ENCODE results near the gene GGCT.
"Not testable (repeated sequence)": the region's sequence is repeated elsewhere in the genome, so short reads cannot be mapped to it uniquely, and the experiment has no call there.

GGCT gene, protein sequence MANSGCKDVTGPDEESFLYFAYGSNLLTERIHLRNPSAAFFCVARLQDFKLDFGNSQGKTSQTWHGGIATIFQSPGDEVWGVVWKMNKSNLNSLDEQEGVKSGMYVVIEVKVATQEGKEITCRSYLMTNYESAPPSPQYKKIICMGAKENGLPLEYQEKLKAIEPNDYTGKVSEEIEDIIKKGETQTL

DNA sequence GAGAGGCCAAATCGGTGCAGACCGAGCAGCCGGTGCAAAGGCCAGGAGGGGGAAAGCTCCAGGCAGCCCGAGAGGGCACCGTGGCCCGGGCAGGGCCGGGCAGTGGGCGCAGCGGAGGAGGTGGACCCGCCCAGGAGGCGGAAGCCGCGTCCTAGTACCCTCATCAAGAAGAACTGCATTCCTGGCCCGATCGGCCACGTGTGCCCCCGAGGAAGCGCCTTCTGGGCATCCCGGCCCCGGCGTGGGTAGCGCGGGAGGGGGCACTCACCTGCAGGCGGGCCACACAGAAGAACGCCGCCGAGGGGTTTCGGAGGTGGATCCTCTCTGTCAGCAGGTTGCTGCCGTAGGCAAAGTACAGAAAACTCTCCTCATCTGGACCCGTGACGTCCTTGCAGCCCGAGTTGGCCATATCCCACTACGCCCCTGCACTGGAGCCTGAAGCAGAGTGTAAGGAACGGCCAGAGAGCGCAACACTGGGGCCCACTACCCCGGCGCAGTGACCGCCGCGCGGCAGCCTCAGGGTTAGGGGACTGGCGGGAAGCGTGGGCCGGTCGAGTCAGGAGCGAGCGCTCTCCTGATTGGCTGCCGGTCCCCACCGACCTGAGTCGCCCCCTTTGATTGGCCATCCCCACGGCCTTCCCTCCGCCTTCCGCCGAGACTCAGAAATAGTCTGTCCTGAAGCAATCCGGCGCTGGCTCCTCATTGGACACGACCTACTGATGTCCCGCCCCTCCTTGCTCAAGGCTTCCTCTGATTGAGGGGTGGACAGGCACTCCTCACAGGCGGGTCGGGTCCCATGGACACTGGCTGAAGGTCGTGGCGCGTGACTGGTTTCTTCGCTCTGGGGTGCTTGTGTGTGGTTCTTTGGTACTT, at the start of gene GGCT:
GGCT (minus strand) TSS at position 529 of the 873 bp plus-strand sequence; CDS start at position 409, 120 bp downstream.
- in situ Hi-C loops (cut with MboI; ENCODE audit: low sequenced_read_pairs), result no loop called here

DNA sequence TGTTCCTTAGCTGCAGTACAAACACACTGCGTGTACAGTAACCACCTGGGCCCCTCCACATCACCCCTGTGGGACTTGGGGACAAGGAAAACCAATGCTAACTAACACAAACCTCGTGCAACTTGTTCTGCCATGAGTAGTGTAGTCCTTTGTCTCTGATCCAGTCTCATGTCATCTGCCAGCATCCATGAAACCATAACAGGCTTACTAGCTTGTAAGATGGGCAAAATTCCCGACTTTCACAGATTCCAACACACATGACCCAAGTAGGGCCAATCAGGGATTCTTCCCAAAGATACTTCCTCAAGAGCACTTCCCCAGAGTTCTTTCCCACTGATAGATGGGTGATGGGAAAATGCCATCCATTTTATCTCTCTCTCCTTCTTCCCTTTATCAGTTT, 48.9 kb upstream of the GGCT start:
- in situ Hi-C loops (cut with MboI; ENCODE audit: low sequenced_read_pairs), result loop anchor here (25.0 kb wide), 1 partner anchor 391 kb away; no protein-coding TSS in a partner anchor

- in situ Hi-C loops (cut with MboI; ENCODE audit: low sequenced_read_pairs), result loop anchor here (25.0 kb wide), 1 partner anchor 391 kb away; no protein-coding TSS in a partner anchor
These were observed 48.5 kb upstream of the GGCT start for GRCh38 chr7:30553141-30553540.

GRCh38 chr7:30552330-30552729, 47.7 kb upstream of the GGCT start:
- in situ Hi-C loops (cut with MboI; ENCODE audit: low sequenced_read_pairs), result loop anchor here (25.0 kb wide), 1 partner anchor 390 kb away; no protein-coding TSS in a partner anchor

GRCh38 chr7:30549931-30550493, 45.4 kb upstream of the GGCT start:
- in situ Hi-C loops (cut with MboI; ENCODE audit: low sequenced_read_pairs), result loop anchor here (25.0 kb wide), 1 partner anchor 388 kb away; no protein-coding TSS in a partner anchor

DNA sequence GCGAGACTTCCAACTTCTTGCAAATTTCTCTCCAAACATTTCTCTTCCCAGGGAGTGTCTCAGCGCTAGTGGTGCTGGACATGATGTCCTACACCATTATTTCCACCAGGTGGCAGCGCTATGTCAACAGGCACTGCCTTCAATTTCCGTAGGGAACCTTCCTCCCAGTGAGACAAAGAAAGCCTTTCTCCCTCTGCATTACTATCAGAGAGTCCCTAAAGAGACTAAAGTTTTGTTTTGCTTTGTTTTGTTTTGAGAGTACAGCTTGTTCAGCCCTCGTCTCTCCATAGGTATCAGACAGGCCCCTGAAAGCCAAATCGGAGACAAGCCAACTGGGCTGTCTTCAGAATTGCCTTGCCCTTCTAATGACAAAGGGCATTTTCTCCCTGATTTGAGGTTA, 44.2 kb upstream of the GGCT start:
- in situ Hi-C loops (cut with MboI; ENCODE audit: low sequenced_read_pairs), result no loop called here

GRCh38 chr7:30546596-30546995, 42.0 kb upstream of the GGCT start:
- in situ Hi-C loops (cut with MboI; ENCODE audit: low sequenced_read_pairs), result no loop called here

DNA sequence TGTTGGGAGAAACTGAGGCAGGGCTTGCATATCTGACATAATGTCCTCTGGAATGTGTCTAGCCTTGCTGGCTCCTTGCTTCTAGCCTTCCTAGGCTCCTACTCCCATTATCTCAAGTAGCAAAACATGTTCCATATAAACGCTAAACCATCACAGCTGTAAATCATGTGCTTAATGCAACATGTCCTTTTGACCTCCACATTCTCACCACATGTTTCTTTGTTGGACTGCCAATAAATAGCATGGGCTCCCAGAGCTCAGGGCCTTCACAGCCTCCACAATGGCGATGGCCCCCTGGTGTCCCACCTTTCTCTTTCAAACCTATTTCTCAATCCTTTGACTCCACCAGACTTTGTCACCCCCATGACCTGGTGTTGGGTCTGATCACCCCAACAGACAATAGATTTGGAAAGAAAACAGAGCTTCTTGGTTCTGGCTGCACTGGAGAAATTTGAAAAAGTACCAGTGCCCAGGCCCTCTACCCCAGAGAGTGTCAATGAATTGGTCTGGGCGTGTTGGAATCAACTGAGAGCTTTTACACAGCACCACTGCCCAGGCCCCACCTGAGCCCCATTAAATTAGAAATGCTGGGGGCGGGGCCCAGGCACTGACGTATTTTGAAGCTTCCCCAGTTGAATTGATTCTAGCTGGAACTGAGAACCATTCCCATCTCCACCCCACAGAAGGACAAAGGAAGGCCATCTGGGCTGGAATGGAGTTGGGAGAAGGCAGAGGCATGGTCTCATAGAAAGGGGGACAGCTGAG, 41.3 kb upstream of the GGCT start:
- in situ Hi-C loops (cut with MboI; ENCODE audit: low sequenced_read_pairs), result no loop called here

GRCh38 chr7:30543813-30544525, 39.3 kb upstream of the GGCT start:
- in situ Hi-C loops (cut with MboI; ENCODE audit: low sequenced_read_pairs), result no loop called here

GRCh38 chr7:30543115-30543514, 38.5 kb upstream of the GGCT start:
- in situ Hi-C loops (cut with MboI; ENCODE audit: low sequenced_read_pairs), result not testable (repeated sequence)

DNA sequence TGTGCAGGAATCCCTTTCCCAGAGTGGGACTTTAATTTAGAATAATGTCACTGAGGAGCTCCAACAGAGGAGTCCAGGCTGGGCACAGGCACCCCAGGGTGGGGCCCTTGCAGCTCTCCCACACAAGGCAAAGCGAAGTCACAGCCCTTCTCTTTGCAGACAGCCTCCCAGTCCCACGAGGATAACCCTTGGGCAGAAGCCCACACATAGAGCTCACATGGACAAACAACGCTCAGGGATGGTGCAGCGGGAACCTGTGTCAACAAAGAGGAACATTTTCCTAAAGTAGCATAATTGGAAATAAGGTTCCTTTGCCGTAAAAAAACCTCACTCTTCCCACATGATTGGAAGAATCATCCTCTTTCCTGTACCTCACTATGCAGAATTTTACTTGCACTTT, 29.3 kb upstream of the GGCT start:
- in situ Hi-C loops (cut with MboI; ENCODE audit: low sequenced_read_pairs), result no loop called here

DNA sequence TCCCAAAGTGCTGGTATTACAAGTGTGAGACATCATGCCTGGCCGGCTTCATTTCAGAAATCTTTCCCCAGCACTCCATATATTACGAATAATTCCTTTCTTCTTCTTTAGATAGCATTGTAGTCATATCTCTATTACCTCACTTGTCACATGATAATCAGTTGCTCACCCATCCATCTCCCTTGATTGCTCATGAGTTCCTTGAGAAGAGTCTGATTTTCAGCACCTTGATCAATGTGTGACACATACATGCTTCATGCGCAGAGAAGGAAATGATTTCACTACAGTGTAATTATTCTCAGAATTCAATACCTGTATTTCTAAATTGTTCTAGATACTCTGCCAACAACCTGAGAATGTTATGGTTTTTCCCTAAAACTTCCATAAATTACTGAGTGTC, 26.7 kb upstream of the GGCT start:
- in situ Hi-C loops (cut with MboI; ENCODE audit: low sequenced_read_pairs), result no loop called here

DNA sequence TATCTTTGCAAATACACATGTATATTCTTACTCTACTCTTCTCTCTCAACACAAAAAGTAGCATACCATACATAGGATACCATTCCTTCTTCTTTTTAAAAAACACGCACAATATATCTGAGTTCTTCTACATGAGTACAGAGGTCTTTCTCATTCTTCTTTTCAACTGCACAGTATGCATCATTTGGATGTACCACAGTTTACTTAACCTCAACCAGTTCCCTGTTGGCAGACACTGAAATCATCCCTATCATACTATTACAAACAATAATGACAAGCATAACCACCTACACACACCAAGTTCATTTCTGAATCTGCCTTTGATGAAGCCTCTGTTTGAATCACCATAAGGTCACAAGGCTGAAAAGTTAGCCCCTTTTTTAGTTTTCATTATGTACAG, 25.7 kb upstream of the GGCT start:
- in situ Hi-C loops (cut with MboI; ENCODE audit: low sequenced_read_pairs), result no loop called here

DNA sequence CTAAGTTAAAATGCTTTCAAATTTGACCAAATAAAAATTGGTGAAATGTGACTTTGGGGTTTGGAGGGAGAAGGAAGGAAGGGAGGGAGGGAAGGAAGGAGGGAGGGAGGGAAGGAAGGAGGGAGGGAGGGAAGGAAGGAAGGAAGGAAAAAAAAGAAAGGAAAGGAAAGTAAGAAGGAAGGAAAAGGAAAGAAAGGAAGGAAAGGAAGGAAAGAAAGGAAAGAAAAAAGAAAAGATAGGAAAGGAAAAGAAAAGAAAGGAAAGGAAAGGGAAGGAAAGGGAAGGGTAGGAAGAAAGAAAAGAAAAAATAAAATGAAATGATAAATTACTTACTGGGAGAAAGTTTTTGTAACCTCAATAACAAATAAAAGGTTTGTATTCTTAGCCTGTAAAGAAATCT, 24.1 kb upstream of the GGCT start:
- in situ Hi-C loops (cut with MboI; ENCODE audit: low sequenced_read_pairs), result no loop called here

- in situ Hi-C loops (cut with MboI; ENCODE audit: low sequenced_read_pairs), result not testable (repeated sequence)
These were observed 22.7 kb upstream of the GGCT start for GRCh38 chr7:30527297-30527696.

DNA sequence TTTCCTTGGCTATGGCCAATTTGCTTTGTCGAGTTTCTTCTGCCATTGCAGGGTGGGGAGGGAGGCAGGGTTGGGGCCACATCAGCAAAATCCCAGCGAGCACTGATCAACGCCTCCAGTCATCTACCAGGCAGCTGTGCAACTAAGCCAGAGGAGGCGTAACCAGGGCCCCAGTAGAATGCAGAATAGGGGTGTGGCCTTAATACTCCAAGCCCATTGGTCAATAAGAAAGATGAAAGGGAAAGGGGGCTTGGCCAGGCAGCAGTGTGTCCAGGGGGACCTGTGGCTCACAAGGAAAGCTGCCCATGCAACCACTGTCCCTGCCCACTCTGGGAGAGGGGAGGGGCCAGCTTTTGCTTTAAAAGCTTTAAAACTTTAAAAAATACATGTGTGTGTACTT, 21.5 kb upstream of the GGCT start:
- in situ Hi-C loops (cut with MboI; ENCODE audit: low sequenced_read_pairs), result no loop called here

- in situ Hi-C loops (cut with MboI; ENCODE audit: low sequenced_read_pairs), result no loop called here
These were observed 20.8 kb upstream of the GGCT start for GRCh38 chr7:30525429-30525828.

- in situ Hi-C loops (cut with MboI; ENCODE audit: low sequenced_read_pairs), result no loop called here
These were observed 19.9 kb upstream of the GGCT start for GRCh38 chr7:30524545-30524944.

DNA sequence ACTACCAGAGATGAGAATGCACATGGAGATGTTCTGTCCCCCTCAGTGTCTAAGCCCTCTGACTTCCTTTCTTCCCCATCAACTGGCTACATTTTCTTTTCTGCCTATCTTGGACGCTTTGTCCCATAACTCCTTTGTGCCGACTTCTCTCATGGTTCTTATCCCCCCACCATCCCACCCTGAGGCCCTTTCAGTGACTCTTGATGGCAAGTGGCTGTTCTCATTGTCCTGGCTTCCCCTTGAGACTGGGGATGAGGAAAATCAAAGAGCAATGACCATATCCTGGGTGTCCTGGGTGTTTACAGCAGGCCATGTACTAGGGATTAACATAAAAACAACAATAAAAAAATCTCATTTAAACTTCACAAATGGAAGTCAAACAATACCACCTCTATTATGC, 18.8 kb upstream of the GGCT start:
- in situ Hi-C loops (cut with MboI; ENCODE audit: low sequenced_read_pairs), result no loop called here

- in situ Hi-C loops (cut with MboI; ENCODE audit: low sequenced_read_pairs), result no loop called here
These were observed 17.5 kb upstream of the GGCT start for GRCh38 chr7:30522159-30522558.

Data from HL-60/S4 treated with retinoic acid at 250 ng/mL for 4 days and 3 days (cell line).